GM23338 (cell line): ENCODE results near the gene ZG16B. TPM values are rescaled to one million over a fixed set of nuclear protein-coding genes. Genes with fewer than 3 reads are reported as not detected.

Experiments
- EZH2phosphoT487 ChIP-seq: fragments of 200-600 bp; sonication (generic); IDR thresholded peaks from one replicate; pipeline ENCODE4 v1.8.1; 2018; ENCODE audit warnings: antibody characterized with exemption; ENCODE audit not compliant: unreplicated experiment
- NANOG ChIP-seq: IDR thresholded peaks from 2 replicates; pipeline ENCODE4 v1.6.1; 2016; ENCODE audit warnings: antibody characterized with exemption, borderline replicate concordance
- polyA plus RNA-seq: library from polyadenylated mRNA; unstranded; fragments of >200 nt; fragmentation: Nextera tagmentation; extraction: Ambion mirVana; gene quantifications from 2 replicates; pipeline ENCODE4 v1.2.1, GENCODE V29; 2016
- total RNA-seq: library from RNA; depleted of rRNA; stranded (reverse); fragments of >200 nt; shearing (Covaris generic); gene quantifications from 2 replicates; pipeline ENCODE4 v1.2.3, GENCODE V29; 2014
- TF ChIP-seq, protein P1 (sequence below): IDR thresholded peaks from one replicate; pipeline ENCODE4 v1.6.1; 2018; ENCODE audit warnings: antibody characterized with exemption; ENCODE audit not compliant: unreplicated experiment
- TF ChIP-seq, protein P2 (sequence below): fragments of 250-450 bp; sonication (Bioruptor Pico); IDR thresholded peaks from 2 replicates; pipeline ENCODE4 v1.5.0; 2020; ENCODE audit warnings: mild to moderate bottlenecking, moderate library complexity
- TF ChIP-seq, protein P3 (sequence below): IDR thresholded peaks from 2 replicates; pipeline ENCODE4 v1.6.1; 2016; ENCODE audit warnings: antibody characterized with exemption

ZG16B gene
- total and polyA plus RNA-seq, 2 experiments from 2014 or later = not detected

DNA sequence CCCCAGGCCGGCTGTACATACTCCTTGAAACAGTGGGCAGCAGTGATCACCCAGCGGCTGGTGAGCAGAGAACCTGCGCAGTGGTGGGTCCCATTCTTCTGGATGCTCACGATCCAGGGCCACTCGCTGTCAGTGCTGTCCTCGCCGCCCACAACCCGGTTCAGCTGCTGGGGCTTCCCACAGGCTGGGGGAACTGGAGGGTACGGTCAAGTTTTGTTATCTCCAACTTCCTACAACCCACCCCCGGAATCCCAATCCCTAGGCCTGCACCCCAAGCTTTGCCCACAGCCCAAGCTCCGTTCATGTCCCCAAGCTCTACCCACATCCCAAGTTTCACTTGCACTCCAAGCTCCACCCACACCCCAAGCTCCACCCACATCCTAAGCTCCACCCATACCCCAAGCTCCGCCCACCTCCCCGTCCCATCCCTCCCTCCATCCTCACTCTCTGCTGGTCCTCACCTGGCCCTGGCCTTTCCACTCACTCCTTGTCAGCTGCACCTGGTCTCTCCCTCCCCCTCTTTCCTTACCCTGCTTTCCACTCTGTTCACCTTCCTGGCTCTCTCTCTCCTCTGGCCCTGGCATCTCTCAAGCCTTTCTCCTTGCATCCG is 26.1 kb downstream of the ZG16B start (continued):
- TF ChIP-seq, protein P1, sequence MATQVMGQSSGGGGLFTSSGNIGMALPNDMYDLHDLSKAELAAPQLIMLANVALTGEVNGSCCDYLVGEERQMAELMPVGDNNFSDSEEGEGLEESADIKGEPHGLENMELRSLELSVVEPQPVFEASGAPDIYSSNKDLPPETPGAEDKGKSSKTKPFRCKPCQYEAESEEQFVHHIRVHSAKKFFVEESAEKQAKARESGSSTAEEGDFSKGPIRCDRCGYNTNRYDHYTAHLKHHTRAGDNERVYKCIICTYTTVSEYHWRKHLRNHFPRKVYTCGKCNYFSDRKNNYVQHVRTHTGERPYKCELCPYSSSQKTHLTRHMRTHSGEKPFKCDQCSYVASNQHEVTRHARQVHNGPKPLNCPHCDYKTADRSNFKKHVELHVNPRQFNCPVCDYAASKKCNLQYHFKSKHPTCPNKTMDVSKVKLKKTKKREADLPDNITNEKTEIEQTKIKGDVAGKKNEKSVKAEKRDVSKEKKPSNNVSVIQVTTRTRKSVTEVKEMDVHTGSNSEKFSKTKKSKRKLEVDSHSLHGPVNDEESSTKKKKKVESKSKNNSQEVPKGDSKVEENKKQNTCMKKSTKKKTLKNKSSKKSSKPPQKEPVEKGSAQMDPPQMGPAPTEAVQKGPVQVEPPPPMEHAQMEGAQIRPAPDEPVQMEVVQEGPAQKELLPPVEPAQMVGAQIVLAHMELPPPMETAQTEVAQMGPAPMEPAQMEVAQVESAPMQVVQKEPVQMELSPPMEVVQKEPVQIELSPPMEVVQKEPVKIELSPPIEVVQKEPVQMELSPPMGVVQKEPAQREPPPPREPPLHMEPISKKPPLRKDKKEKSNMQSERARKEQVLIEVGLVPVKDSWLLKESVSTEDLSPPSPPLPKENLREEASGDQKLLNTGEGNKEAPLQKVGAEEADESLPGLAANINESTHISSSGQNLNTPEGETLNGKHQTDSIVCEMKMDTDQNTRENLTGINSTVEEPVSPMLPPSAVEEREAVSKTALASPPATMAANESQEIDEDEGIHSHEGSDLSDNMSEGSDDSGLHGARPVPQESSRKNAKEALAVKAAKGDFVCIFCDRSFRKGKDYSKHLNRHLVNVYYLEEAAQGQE = no peak
- TF ChIP-seq, protein P2, sequence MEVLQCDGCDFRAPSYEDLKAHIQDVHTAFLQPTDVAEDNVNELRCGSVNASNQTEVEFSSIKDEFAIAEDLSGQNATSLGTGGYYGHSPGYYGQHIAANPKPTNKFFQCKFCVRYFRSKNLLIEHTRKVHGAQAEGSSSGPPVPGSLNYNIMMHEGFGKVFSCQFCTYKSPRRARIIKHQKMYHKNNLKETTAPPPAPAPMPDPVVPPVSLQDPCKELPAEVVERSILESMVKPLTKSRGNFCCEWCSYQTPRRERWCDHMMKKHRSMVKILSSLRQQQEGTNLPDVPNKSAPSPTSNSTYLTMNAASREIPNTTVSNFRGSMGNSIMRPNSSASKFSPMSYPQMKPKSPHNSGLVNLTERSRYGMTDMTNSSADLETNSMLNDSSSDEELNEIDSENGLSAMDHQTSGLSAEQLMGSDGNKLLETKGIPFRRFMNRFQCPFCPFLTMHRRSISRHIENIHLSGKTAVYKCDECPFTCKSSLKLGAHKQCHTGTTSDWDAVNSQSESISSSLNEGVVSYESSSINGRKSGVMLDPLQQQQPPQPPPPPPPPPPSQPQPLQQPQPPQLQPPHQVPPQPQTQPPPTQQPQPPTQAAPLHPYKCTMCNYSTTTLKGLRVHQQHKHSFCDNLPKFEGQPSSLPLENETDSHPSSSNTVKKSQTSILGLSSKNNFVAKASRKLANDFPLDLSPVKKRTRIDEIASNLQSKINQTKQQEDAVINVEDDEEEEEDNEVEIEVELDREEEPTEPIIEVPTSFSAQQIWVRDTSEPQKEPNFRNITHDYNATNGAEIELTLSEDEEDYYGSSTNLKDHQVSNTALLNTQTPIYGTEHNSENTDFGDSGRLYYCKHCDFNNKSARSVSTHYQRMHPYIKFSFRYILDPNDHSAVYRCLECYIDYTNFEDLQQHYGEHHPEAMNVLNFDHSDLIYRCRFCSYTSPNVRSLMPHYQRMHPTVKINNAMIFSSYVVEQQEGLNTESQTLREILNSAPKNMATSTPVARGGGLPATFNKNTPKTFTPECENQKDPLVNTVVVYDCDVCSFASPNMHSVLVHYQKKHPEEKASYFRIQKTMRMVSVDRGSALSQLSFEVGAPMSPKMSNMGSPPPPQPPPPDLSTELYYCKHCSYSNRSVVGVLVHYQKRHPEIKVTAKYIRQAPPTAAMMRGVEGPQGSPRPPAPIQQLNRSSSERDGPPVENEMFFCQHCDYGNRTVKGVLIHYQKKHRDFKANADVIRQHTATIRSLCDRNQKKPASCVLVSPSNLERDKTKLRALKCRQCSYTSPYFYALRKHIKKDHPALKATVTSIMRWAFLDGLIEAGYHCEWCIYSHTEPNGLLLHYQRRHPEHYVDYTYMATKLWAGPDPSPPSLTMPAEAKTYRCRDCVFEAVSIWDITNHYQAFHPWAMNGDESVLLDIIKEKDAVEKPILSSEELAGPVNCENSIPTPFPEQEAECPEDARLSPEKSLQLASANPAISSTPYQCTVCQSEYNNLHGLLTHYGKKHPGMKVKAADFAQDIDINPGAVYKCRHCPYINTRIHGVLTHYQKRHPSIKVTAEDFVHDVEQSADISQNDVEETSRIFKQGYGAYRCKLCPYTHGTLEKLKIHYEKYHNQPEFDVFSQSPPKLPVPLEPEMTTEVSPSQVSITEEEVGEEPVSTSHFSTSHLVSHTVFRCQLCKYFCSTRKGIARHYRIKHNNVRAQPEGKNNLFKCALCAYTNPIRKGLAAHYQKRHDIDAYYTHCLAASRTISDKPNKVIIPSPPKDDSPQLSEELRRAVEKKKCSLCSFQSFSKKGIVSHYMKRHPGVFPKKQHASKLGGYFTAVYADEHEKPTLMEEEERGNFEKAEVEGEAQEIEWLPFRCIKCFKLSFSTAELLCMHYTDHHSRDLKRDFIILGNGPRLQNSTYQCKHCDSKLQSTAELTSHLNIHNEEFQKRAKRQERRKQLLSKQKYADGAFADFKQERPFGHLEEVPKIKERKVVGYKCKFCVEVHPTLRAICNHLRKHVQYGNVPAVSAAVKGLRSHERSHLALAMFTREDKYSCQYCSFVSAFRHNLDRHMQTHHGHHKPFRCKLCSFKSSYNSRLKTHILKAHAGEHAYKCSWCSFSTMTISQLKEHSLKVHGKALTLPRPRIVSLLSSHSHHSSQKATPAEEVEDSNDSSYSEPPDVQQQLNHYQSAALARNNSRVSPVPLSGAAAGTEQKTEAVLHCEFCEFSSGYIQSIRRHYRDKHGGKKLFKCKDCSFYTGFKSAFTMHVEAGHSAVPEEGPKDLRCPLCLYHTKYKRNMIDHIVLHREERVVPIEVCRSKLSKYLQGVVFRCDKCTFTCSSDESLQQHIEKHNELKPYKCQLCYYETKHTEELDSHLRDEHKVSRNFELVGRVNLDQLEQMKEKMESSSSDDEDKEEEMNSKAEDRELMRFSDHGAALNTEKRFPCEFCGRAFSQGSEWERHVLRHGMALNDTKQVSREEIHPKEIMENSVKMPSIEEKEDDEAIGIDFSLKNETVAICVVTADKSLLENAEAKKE (CRISPR knock-in tag) = no peak
- TF ChIP-seq, protein P3, sequence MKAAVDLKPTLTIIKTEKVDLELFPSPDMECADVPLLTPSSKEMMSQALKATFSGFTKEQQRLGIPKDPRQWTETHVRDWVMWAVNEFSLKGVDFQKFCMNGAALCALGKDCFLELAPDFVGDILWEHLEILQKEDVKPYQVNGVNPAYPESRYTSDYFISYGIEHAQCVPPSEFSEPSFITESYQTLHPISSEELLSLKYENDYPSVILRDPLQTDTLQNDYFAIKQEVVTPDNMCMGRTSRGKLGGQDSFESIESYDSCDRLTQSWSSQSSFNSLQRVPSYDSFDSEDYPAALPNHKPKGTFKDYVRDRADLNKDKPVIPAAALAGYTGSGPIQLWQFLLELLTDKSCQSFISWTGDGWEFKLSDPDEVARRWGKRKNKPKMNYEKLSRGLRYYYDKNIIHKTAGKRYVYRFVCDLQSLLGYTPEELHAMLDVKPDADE = no peak
- TF ChIP-seq NANOG (no peak), EZH2phosphoT487 (no peak)
